ENCODE data around the gene TMC6. TPM values are rescaled to one million over a fixed set of nuclear protein-coding genes. Genes with fewer than 3 reads are reported as not detected.

Gene TMC6
- total RNA-seq, 4 donors from 2014 or later: 18.5 to 78.2 (median 23.6) TPM

- no peak for TF ChIP-seq CTCF (IDR thresholded peaks at IDR 0.05; ENCODE audit: low read depth)
Measured at GRCh38 chr17:78110363-78111015, 18.1 kb downstream of the TMC6 start.

GRCh38 chr17:78109489-78109761 lies 19.1 kb downstream of the TMC6 start:
- no peak for TF ChIP-seq CTCF (IDR thresholded peaks at IDR 0.05; ENCODE audit: low read depth)

GRCh38 chr17:78108726-78109488 lies 19.6 kb downstream of the TMC6 start:
- no peak for TF ChIP-seq CTCF (IDR thresholded peaks at IDR 0.05; ENCODE audit: low read depth)

- no peak for TF ChIP-seq CTCF (IDR thresholded peaks at IDR 0.05; ENCODE audit: low read depth)
Measured at GRCh38 chr17:78107976-78108725, 20.4 kb downstream of the TMC6 start.

- no peak for TF ChIP-seq CTCF (IDR thresholded peaks at IDR 0.05; ENCODE audit: low read depth)
Measured at GRCh38 chr17:78107457-78107856, 21.1 kb downstream of the TMC6 start.

- no peak for TF ChIP-seq CTCF (IDR thresholded peaks at IDR 0.05; ENCODE audit: low read depth)
Measured at GRCh38 chr17:78106211-78106610, 22.3 kb downstream of the TMC6 start.

GRCh38 chr17:78105551-78105950 lies 23.0 kb downstream of the TMC6 start:
- no peak for TF ChIP-seq CTCF (IDR thresholded peaks at IDR 0.05; ENCODE audit: low read depth)

Measured in subcutaneous adipose tissue (tissue), 4 donors.